Measurements from ENCODE around the gene SLC6A6.

Gene SLC6A6

DNA sequence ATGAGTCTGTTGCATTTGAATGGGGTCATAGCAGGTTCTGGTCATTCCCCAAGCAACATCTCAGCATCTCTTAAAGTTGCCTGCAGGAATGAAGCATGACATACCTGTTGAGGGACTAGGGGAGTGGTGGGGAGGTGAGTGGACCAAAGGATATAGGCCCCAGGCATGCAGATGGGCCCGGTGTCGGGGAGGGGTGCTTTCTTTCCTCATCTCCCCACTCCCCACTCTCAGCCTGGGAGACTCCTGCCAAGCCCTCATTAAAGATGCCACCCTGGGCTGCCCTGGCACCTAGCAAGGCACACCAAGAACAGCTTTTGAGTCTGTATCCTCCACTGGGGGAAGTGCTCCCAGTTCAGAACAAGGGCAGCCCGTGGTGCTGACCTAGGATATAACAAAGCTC is 83.6 kb downstream of the SLC6A6 start:
- Histone ChIP-seq H4K20me1 (ENCODE audit: insufficient read depth, low read length) (no peaks in the 10 kb centered on the region), H3K9me3 (ENCODE audit: low read length) (no peaks in the 10 kb centered on the region), H2AFZ (ENCODE audit: low read length) (no peak overlapping the region), H3K4me3 (ENCODE audit: low read depth, low read length, poor library complexity, severe bottlenecking) (no peak overlapping the region), H3K79me2 (ENCODE audit: insufficient read depth, low read length) (no peaks in the 10 kb centered on the region), H3K4me2 (ENCODE audit: low read length) (no peak overlapping the region), H3K27me3 (ENCODE audit: insufficient read depth, low read length) (no peaks in the 10 kb centered on the region), H3K9ac (ENCODE audit: low read length) (no peak overlapping the region), H3K4me1 (ENCODE audit: insufficient read depth, low read length, severe bottlenecking) (no peaks in the 10 kb centered on the region), H3K27ac (ENCODE audit: low read depth, low read length, poor library complexity, severe bottlenecking) (no peak overlapping the region), H3K9me2 (ENCODE audit: low read depth, low read length) (no peaks in the 10 kb centered on the region), H3K36me3 (ENCODE audit: insufficient read depth, low read length) (peaks cover 79% of the 10 kb centered on the region), H3F3A (ENCODE audit: insufficient read depth, low read length) (no peaks in the 10 kb centered on the region)
- TF ChIP-seq EZH2 (IDR thresholded peaks at IDR 0.05; ENCODE audit: borderline replicate concordance, low read length) = no peak
- TF ChIP-seq, protein P1, sequence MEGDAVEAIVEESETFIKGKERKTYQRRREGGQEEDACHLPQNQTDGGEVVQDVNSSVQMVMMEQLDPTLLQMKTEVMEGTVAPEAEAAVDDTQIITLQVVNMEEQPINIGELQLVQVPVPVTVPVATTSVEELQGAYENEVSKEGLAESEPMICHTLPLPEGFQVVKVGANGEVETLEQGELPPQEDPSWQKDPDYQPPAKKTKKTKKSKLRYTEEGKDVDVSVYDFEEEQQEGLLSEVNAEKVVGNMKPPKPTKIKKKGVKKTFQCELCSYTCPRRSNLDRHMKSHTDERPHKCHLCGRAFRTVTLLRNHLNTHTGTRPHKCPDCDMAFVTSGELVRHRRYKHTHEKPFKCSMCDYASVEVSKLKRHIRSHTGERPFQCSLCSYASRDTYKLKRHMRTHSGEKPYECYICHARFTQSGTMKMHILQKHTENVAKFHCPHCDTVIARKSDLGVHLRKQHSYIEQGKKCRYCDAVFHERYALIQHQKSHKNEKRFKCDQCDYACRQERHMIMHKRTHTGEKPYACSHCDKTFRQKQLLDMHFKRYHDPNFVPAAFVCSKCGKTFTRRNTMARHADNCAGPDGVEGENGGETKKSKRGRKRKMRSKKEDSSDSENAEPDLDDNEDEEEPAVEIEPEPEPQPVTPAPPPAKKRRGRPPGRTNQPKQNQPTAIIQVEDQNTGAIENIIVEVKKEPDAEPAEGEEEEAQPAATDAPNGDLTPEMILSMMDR (IDR thresholded peaks at IDR 0.05; ENCODE audit: low read length) = no peak

DNA sequence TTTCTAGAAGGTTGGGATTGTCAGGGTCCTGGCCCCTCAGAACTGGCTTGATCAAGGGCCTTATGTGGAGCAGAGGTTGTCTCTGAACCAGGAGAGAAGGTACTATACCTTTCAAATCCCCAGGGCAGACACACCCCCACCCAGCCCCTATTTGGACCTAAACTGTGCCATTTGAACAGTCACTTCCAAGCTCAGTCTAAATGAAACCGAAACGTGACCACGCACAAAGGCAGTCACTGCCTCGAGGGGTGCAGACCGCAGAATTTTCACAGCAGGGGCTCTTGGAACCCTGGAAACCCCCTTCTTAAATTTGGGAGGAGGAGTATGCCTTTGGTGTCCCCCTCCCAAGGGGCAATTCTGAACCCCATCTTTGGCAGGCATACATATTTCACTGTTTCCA is 84.1 kb downstream of the SLC6A6 start:
- H3K4me1 ChIP-seq (ENCODE audit: insufficient read depth, low read length, severe bottlenecking) = no peaks in the 10 kb centered on the region
- TF ChIP-seq, protein P1 (IDR thresholded peaks at IDR 0.05; ENCODE audit: low read length) = no peak
- no peak for TF ChIP-seq EZH2 (IDR thresholded peaks at IDR 0.05; ENCODE audit: borderline replicate concordance, low read length)
- H3K36me3 ChIP-seq (ENCODE audit: insufficient read depth, low read length) = peaks cover 74% of the 10 kb centered on the region

DNA sequence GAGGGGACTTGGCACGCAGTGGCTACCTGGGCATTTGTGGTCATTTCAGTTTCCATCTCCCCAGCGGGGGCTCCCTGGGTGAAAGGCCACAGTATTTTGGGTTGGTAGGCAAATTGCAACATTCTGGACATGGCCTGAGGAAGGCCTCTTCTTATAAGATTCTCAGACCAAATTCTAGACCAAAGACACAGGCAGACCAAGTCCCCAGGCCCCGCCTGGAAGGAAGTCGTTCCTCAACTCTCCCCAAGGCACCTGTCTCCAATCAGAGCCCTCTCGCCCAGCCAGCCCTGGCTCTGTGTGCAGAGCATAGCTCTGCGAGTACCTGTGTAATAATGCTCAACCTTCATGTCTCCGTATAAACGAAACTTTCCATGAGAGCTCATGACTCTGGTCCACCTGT is 84.7 kb downstream of the SLC6A6 start:
- H2AFZ ChIP-seq (ENCODE audit: low read length) = no peak overlapping the region

More for the DNA sequence above, 84.1 kb downstream of the SLC6A6 start:
- H3K79me2 ChIP-seq (ENCODE audit: insufficient read depth, low read length) = no peaks in the 10 kb centered on the region
- H3K4me3 ChIP-seq (ENCODE audit: low read depth, low read length, poor library complexity, severe bottlenecking) = no peak overlapping the region
- H3K4me2 ChIP-seq (ENCODE audit: low read length) = no peak overlapping the region
- H3K9me3 ChIP-seq (ENCODE audit: low read length) = no peaks in the 10 kb centered on the region
- H3K9me2 ChIP-seq (ENCODE audit: low read depth, low read length) = no peaks in the 10 kb centered on the region
- H3F3A ChIP-seq (ENCODE audit: insufficient read depth, low read length) = no peaks in the 10 kb centered on the region
- no peak overlapping the region for H2AFZ ChIP-seq (ENCODE audit: low read length)
- no peaks in the 10 kb centered on the region for H4K20me1 ChIP-seq (ENCODE audit: insufficient read depth, low read length)
- no peaks in the 10 kb centered on the region for H3K27me3 ChIP-seq (ENCODE audit: insufficient read depth, low read length)
- no peak overlapping the region for H3K9ac ChIP-seq (ENCODE audit: low read length)
- H3K27ac ChIP-seq (ENCODE audit: low read depth, low read length, poor library complexity, severe bottlenecking) = no peak overlapping the region

More for the DNA sequence above, 84.7 kb downstream of the SLC6A6 start:
- TF ChIP-seq, protein P1 (IDR thresholded peaks at IDR 0.05; ENCODE audit: low read length) = no peak
- TF ChIP-seq EZH2 (IDR thresholded peaks at IDR 0.05; ENCODE audit: borderline replicate concordance, low read length) = no peak
- Histone ChIP-seq H3K9ac (ENCODE audit: low read length) (no peak overlapping the region), H4K20me1 (ENCODE audit: insufficient read depth, low read length) (no peaks in the 10 kb centered on the region), H3K4me1 (ENCODE audit: insufficient read depth, low read length, severe bottlenecking) (no peaks in the 10 kb centered on the region), H3K9me3 (ENCODE audit: low read length) (no peaks in the 10 kb centered on the region), H3K36me3 (ENCODE audit: insufficient read depth, low read length) (peaks cover 68% of the 10 kb centered on the region), H3F3A (ENCODE audit: insufficient read depth, low read length) (no peaks in the 10 kb centered on the region), H3K27me3 (ENCODE audit: insufficient read depth, low read length) (no peaks in the 10 kb centered on the region), H3K4me2 (ENCODE audit: low read length) (no peak overlapping the region), H3K27ac (ENCODE audit: low read depth, low read length, poor library complexity, severe bottlenecking) (no peak overlapping the region), H3K9me2 (ENCODE audit: low read depth, low read length) (no peaks in the 10 kb centered on the region), H3K79me2 (ENCODE audit: insufficient read depth, low read length) (no peaks in the 10 kb centered on the region), H3K4me3 (ENCODE audit: low read depth, low read length, poor library complexity, severe bottlenecking) (no peak overlapping the region)

All from OCI-LY1 (cell line).